Endodermal cell (in vitro differentiated cells): ENCODE measurements around the gene LRCH4. TPM values are rescaled to one million over a fixed set of nuclear protein-coding genes. Genes with fewer than 3 reads are reported as not detected.
A peak's percentile ranks its signal among the peaks of the same experiment; 100 is the strongest.

Experiments
- DNase-seq: peaks from one replicate; pipeline ENCODE4 v3.0.0-alpha.2; 2017
- H3K27ac ChIP-seq: 2 replicates; pipeline ENCODE4 v1.5.1; 2013; ENCODE audit warnings: mild to moderate bottlenecking, low read depth, low read length, moderate library complexity
- H3K27me3 ChIP-seq: 2 replicates; pipeline ENCODE4 v1.6.1; 2013; ENCODE audit warnings: mild to moderate bottlenecking, low read length, moderate library complexity; ENCODE audit not compliant: insufficient read depth, control insufficient read depth, poor library complexity, severe bottlenecking
- H3K36me3 ChIP-seq: 2 replicates; pipeline ENCODE4 v1.7.0; 2013; ENCODE audit warnings: mild to moderate bottlenecking, low read length, moderate library complexity; ENCODE audit not compliant: control insufficient read depth, insufficient read depth
- H3K4me1 ChIP-seq: one replicate; pipeline ENCODE4 v1.7.0; 2013; ENCODE audit warnings: low read length; ENCODE audit not compliant: control insufficient read depth, insufficient read depth
- H3K4me3 ChIP-seq: 2 replicates; pipeline ENCODE4 v1.5.1; 2013; ENCODE audit warnings: mild to moderate bottlenecking, low read length, moderate library complexity
- H3K9ac ChIP-seq: 2 replicates; pipeline ENCODE4 v1.6.1; 2013; ENCODE audit warnings: mild to moderate bottlenecking, low read length, moderate library complexity; ENCODE audit not compliant: poor library complexity, severe bottlenecking; ENCODE audit errors: extremely low read depth
- H3K9me3 ChIP-seq: 2 replicates; pipeline ENCODE4 v1.6.1; 2013; ENCODE audit warnings: mild to moderate bottlenecking, low read length, moderate library complexity; ENCODE audit not compliant: control insufficient read depth
- H3K27ac Mint-ChIP-seq: 2 replicates; pipeline ENCODE4 v1.8.0; 2020; ENCODE audit warnings: mixed read lengths
- H3K27me3 Mint-ChIP-seq: 2 replicates; pipeline ENCODE4 v1.8.0; 2021; ENCODE audit warnings: mild to moderate bottlenecking, mixed read lengths; ENCODE audit not compliant: insufficient read depth
- H3K36me3 Mint-ChIP-seq: 2 replicates; pipeline ENCODE4 v1.8.0; 2020; ENCODE audit warnings: low read depth, mixed read lengths
- H3K4me1 Mint-ChIP-seq: 2 replicates; pipeline ENCODE4 v1.8.0; 2020; ENCODE audit warnings: mixed read lengths
- H3K4me3 Mint-ChIP-seq: 2 replicates; pipeline ENCODE4 v1.8.0; 2020; ENCODE audit warnings: mild to moderate bottlenecking, moderate library complexity, mixed read lengths
- H3K9me3 Mint-ChIP-seq: 2 replicates; pipeline ENCODE4 v1.8.0; 2020; ENCODE audit warnings: mild to moderate bottlenecking, mixed read lengths
- WGBS, 2 experiments: methylation state at CpG; one replicate each; pipeline versions ENCODE4 v1.1.5 to v1.1.7; 2013; ENCODE audit warnings: missing lambda C conversion rate in 2 of 2, mixed read lengths in 1 of 2; ENCODE audit not compliant: insufficient coverage in 1 of 2, insufficient read length in 1 of 2; 5-methylcytosine and 5-hydroxymethylcytosine counted together
- total RNA-seq, 2 donors: library from RNA; stranded (reverse); fragmentation: NEBNext Ultra II Directional in 1 of 2; extraction: Animal tissue kit (Norgen Biotek cat#: 25700) in 1 of 2; gene quantifications; 2 replicates in 1 of 2; 3 replicates in 1 of 2; pipeline ENCODE4 v1.2.1, GENCODE V29; 2021
- TF ChIP-seq, protein P1 (sequence below): fragments of 200-600 bp; sonication (generic); conservative IDR thresholded peaks from 2 replicates; pipeline ENCODE4 v1.5.0; 2021; ENCODE audit warnings: antibody characterized with exemption, mild to moderate bottlenecking

Gene LRCH4
- total RNA-seq, 2 donors from 2014 or later, result 49.4 to 56.0 TPM

DNA sequence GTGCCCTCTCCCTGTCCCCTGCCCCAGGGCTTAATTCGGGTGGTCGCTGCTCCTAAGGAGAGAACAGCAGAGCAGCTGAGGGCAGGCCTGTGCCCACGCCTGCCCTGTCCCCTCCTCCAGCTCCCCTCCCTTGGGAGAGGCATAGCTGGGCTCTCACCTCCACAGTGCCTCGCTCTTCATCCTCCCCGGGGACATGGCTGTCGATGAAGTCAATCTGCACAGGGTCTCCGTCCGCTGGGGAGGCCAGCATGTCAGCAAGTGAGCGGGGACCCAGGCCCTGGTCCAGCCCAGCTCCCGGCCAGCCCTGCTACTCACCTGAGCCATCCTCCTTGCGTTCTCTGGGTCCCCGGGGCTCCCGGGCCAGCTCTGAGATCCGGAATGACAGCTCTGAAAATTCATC, 8.4 kb downstream of the LRCH4 start:
- H3K9me3 Mint-ChIP-seq, result no peaks in the 10 kb centered on the region
- no peaks in the 10 kb centered on the region for H3K4me1 Mint-ChIP-seq
- Histone ChIP-seq H3K4me1 (no peaks in the 10 kb centered on the region), H3K36me3 (peaks cover 40% of the 10 kb centered on the region), H3K4me3 (no peak overlapping the region), H3K27me3 (no peaks in the 10 kb centered on the region), H3K9me3 (no peaks in the 10 kb centered on the region), H3K9ac (no peak overlapping the region), H3K27ac (no peak overlapping the region)
- TF ChIP-seq, protein P1, sequence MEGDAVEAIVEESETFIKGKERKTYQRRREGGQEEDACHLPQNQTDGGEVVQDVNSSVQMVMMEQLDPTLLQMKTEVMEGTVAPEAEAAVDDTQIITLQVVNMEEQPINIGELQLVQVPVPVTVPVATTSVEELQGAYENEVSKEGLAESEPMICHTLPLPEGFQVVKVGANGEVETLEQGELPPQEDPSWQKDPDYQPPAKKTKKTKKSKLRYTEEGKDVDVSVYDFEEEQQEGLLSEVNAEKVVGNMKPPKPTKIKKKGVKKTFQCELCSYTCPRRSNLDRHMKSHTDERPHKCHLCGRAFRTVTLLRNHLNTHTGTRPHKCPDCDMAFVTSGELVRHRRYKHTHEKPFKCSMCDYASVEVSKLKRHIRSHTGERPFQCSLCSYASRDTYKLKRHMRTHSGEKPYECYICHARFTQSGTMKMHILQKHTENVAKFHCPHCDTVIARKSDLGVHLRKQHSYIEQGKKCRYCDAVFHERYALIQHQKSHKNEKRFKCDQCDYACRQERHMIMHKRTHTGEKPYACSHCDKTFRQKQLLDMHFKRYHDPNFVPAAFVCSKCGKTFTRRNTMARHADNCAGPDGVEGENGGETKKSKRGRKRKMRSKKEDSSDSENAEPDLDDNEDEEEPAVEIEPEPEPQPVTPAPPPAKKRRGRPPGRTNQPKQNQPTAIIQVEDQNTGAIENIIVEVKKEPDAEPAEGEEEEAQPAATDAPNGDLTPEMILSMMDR, result no peak
- WGBS, 2 experiments, result 92 to 98% methylated on average over 11 to 14 of the region's 14 CpGs
- peaks cover 32% of the 10 kb centered on the region for H3K36me3 Mint-ChIP-seq
- H3K27ac Mint-ChIP-seq, result no peak overlapping the region
- H3K27me3 Mint-ChIP-seq, result no peaks in the 10 kb centered on the region
- peak; percentile 38 for DNase-seq
- no peak overlapping the region for H3K4me3 Mint-ChIP-seq

DNA sequence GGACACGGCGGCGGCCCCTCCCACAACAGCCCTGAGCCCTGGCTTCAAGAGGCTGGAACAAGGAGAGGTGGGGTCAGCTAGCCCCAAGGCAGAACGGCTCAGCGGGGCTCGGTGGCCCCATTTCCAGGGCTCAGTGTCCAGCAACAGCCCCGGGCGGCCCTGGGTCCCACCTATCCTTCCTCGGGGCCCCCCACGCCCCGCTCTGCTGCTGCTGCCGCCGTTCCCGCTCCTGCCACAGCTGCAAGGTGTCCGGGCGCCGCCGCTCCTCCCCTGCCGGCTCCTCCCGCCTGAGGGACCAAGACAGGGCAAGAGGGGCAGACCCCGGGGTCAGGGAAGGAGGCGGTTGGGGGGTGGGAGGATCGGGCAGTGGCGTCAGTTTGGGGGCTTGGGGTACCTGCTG, 8.8 kb downstream of the LRCH4 start:
- no peaks in the 10 kb centered on the region for H3K27me3 ChIP-seq
- no peaks in the 10 kb centered on the region for H3K9me3 ChIP-seq
- Mint-ChIP-seq H3K36me3 (peaks cover 29% of the 10 kb centered on the region), H3K4me3 (no peak overlapping the region), H3K27ac (no peak overlapping the region), H3K4me1 (peaks cover 4% of the 10 kb centered on the region), H3K27me3 (no peaks in the 10 kb centered on the region), H3K9me3 (no peaks in the 10 kb centered on the region)
- peaks cover 36% of the 10 kb centered on the region for H3K36me3 ChIP-seq
- H3K9ac ChIP-seq, result no peak overlapping the region
- peak; percentile 40 for DNase-seq
- H3K4me1 ChIP-seq, result no peaks in the 10 kb centered on the region
- WGBS, 2 experiments, result 93 to 97% methylated on average over 14 to 24 of the region's 24 CpGs
- TF ChIP-seq, protein P1, result no peak
- H3K27ac ChIP-seq, result no peak overlapping the region
- H3K4me3 ChIP-seq, result no peak overlapping the region

DNA sequence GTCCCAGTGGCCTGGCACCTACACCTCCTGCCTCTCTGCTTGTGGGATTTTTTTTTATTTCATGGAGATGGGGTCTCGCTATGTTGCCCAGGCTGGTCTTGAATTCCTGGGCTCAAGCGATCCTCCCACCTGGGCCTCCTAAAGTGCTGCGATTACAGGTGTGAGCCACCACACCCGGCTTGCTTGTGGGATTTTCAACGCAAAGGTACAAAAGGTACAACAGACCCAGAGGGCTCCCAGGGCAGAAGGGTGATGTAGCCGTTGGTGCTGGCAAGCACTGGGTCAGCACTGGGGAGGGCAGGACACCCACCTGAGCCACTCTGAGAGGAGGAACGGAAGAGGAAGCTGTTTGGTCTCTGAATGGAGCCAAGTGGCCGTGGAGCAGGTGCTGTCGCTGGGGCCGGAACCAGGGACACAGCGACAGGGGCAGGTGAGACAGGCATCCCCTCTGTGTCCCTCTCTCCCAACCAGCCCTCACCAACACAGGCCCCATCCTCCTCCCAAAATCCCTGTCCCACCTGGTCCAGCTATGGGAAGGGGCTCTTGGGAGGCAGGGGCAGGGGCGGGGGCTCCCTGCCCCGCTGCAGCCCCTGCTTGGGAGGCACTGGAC, 9.4 kb downstream of the LRCH4 start:
- Histone ChIP-seq H3K9ac (no peak overlapping the region), H3K36me3 (peaks cover 30% of the 10 kb centered on the region), H3K4me1 (peaks cover 1% of the 10 kb centered on the region), H3K4me3 (no peak overlapping the region), H3K27me3 (no peaks in the 10 kb centered on the region), H3K9me3 (no peaks in the 10 kb centered on the region), H3K27ac (no peak overlapping the region)
- Mint-ChIP-seq H3K4me1 (peaks cover 9% of the 10 kb centered on the region), H3K36me3 (peaks cover 29% of the 10 kb centered on the region), H3K27ac (no peak overlapping the region), H3K9me3 (no peaks in the 10 kb centered on the region), H3K4me3 (no peak overlapping the region), H3K27me3 (no peaks in the 10 kb centered on the region)
- DNase-seq, result peak; percentile 31
- TF ChIP-seq, protein P1, result no peak
- 95 to 98% methylated on average over 10 to 13 of the region's 13 CpGs for WGBS, 2 experiments
